Activated T-cell treated with anti-CD3 and anti-CD28 coated beads, Interleukin-2, amount 50 U/mL, for 4 hours (primary cell): ENCODE measurements around the gene DDX20. TPM values are rescaled to one million over a fixed set of nuclear protein-coding genes. Genes with fewer than 3 reads are reported as not detected.
"Not testable (repeated sequence)": the region's sequence is repeated elsewhere in the genome, so short reads cannot be mapped to it uniquely, and the experiment has no call there.

Experiments
- ATAC-seq, 2 donors: fragments of 200-7000 bp; cut with Tn5 transposase; one replicate each; pipeline ENCODE4 v1.10.0; 2021
- DNase-seq: peaks from one replicate; pipeline ENCODE4 v3.0.0-alpha.2; 2020
- H3K27me3 Mint-ChIP-seq: one replicate; pipeline ENCODE4 v1.8.0; 2021; ENCODE audit warnings: low read depth, mixed read lengths
- H3K36me3 Mint-ChIP-seq: one replicate; pipeline ENCODE4 v1.8.0; 2022; ENCODE audit warnings: mixed read lengths; ENCODE audit not compliant: insufficient read depth
- H3K4me1 Mint-ChIP-seq: one replicate; pipeline ENCODE4 v1.8.0; 2021; ENCODE audit warnings: low read depth, mixed read lengths
- H3K4me3 Mint-ChIP-seq: one replicate; pipeline ENCODE4 v1.8.0; 2021; ENCODE audit warnings: mild to moderate bottlenecking, moderate library complexity, mixed read lengths
- H3K9me3 Mint-ChIP-seq: one replicate; pipeline ENCODE4 v1.8.0; 2021; ENCODE audit warnings: mixed read lengths
- total RNA-seq, 3 donors: library from RNA; stranded (reverse); gene quantifications; one replicate each; pipeline ENCODE4 v1.2.1, GENCODE V29; 2021

Gene DDX20
- total RNA-seq, 3 donors from 2014 or later = 22.0 to 26.0 (median 24.1) TPM

GRCh38 chr1:111777301-111777700, 21.6 kb downstream of the DDX20 start:
- peaks cover 5% of the 10 kb centered on the region for H3K27me3 Mint-ChIP-seq
- H3K4me3 Mint-ChIP-seq = no peak overlapping the region
- ATAC-seq (no peak), DNase-seq (no peak)
- no peaks in the 10 kb centered on the region for H3K4me1 Mint-ChIP-seq
- no peaks in the 10 kb centered on the region for H3K9me3 Mint-ChIP-seq
- no peaks in the 10 kb centered on the region for H3K36me3 Mint-ChIP-seq

GRCh38 chr1:111778066-111778465, 22.4 kb downstream of the DDX20 start:
- Mint-ChIP-seq H3K4me1 (no peaks in the 10 kb centered on the region), H3K27me3 (peaks cover 6% of the 10 kb centered on the region), H3K36me3 (peaks cover 3% of the 10 kb centered on the region), H3K9me3 (no peaks in the 10 kb centered on the region), H3K4me3 (no peak overlapping the region)
- no peak for ATAC-seq
- DNase-seq = no peak

DNA sequence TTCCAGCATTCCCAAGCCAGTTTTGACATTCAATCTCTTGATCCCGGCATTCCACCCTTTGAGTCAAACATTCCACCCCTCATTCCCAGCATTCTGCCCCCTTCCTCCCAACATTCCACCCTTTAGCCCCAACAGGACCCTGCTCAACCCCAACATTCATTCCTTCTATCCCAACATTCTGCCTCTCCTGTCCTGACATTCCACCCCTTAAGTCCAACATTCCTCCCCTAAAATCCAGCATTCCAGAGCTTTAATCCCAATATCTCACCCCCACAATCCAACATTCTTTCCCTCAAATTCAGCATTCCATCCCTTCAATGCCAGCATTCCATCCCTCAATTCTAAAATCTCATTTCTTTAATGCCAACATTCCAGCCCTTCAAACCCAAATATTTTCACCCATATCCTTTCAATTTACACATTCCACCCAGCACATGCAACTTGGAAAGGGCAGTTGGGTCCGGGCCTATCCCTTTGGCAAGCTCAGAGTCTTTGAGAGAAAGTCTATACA, 22.9 kb downstream of the DDX20 start:
- Mint-ChIP-seq H3K4me1 (no peaks in the 10 kb centered on the region), H3K36me3 (peaks cover 4% of the 10 kb centered on the region), H3K4me3 (no peak overlapping the region), H3K9me3 (no peaks in the 10 kb centered on the region), H3K27me3 (peaks cover 9% of the 10 kb centered on the region)
- DNase-seq = no peak
- no peak for ATAC-seq

GRCh38 chr1:111779546-111779945, 23.8 kb downstream of the DDX20 start:
- no peak for ATAC-seq
- no peaks in the 10 kb centered on the region for H3K9me3 Mint-ChIP-seq
- H3K4me3 Mint-ChIP-seq = no peak overlapping the region
- DNase-seq = no peak
- H3K27me3 Mint-ChIP-seq = peaks cover 11% of the 10 kb centered on the region
- no peaks in the 10 kb centered on the region for H3K4me1 Mint-ChIP-seq
- H3K36me3 Mint-ChIP-seq = peaks cover 4% of the 10 kb centered on the region

- Mint-ChIP-seq H3K36me3 (peaks cover 4% of the 10 kb centered on the region), H3K27me3 (peaks cover 10% of the 10 kb centered on the region), H3K4me1 (no peaks in the 10 kb centered on the region), H3K9me3 (no peaks in the 10 kb centered on the region), H3K4me3 (no peak overlapping the region)
- DNase-seq (no peak), ATAC-seq (no peak)
Observed at GRCh38 chr1:111784273-111784901, 28.7 kb downstream of the DDX20 start.

DNA sequence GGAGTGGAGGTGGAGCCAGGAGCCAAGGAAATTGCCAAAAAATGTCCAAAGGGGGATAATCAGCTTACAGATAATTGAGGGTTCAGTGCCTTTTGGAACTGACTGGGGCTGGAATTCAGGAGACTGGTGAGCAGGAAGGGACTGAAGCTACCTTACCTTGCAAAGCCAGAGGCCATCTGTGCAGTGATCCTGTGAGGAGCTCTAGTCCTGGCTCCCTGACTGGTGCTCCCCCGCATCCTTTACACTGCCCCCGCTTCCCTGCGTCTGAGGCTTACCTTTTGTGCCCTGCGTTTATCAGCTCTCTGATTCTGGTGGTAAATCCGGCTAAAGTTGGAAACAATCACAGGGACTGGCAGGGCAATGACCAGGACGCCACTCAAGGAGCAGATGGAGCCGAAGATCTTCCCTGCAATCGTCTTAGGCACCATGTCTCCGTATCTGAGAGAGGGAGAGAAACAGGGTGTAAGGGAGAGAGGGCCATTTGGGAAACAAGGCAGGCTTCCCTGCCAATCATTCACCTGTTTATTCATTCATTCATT, 31.0 kb downstream of the DDX20 start:
- no peaks in the 10 kb centered on the region for H3K9me3 Mint-ChIP-seq
- no peak overlapping the region for H3K4me3 Mint-ChIP-seq
- H3K27me3 Mint-ChIP-seq = peaks cover 12% of the 10 kb centered on the region
- H3K36me3 Mint-ChIP-seq = peaks cover 4% of the 10 kb centered on the region
- no peaks in the 10 kb centered on the region for H3K4me1 Mint-ChIP-seq
- ATAC-seq (no peak), DNase-seq (no peak)

DNA sequence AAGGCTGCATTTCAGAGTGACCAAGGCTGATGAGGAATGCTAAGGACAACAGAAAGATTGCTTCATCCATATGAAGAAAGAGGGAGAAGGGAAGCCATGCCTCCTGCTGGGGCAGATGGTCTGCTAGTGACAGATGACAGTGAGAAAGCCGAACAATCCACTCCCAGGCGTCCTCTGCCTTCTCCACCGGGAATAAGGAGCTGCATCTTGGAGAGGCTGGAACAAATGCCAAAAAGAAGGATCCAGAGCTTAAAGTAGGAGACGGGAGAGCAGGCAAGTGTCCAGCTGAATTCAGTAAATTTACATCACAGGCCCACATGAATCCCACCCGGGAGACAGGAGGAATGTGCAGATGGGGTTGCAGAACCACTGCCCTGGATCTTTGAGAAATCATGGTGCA, 33.4 kb downstream of the DDX20 start:
- Mint-ChIP-seq H3K4me1 (no peaks in the 10 kb centered on the region), H3K4me3 (no peak overlapping the region), H3K36me3 (no peaks in the 10 kb centered on the region), H3K27me3 (peaks cover 18% of the 10 kb centered on the region), H3K9me3 (no peaks in the 10 kb centered on the region)
- ATAC-seq (no peak), DNase-seq (no peak)

- no peak for DNase-seq
- Mint-ChIP-seq H3K9me3 (no peaks in the 10 kb centered on the region), H3K4me1 (no peaks in the 10 kb centered on the region), H3K36me3 (no peaks in the 10 kb centered on the region), H3K27me3 (peaks cover 16% of the 10 kb centered on the region), H3K4me3 (no peak overlapping the region)
- ATAC-seq = no peak
Observed at GRCh38 chr1:111789666-111790316, 34.1 kb downstream of the DDX20 start.

DNA sequence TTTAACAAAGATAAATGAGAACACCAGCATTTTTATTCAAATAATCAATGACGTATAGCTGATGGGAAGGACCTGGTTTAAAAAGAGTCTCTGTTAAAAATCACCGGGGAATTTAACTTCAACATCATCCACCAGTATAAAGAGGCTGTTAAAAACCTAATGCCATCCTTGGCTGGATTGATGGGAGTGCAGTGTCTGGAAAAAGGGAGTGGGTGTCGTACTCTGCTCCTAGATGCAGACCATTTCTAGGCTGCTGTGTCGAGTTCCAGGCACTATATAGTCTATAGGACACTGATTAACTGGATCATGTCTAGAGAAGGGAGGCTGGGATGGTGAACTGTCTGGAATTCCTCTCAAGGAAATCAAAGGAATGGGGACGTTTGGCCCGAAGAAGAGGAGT, 36.1 kb downstream of the DDX20 start:
- Mint-ChIP-seq H3K36me3 (no peaks in the 10 kb centered on the region), H3K4me3 (no peak overlapping the region), H3K4me1 (no peaks in the 10 kb centered on the region), H3K27me3 (peaks cover 12% of the 10 kb centered on the region), H3K9me3 (no peaks in the 10 kb centered on the region)
- no peak for ATAC-seq
- DNase-seq = no peak

GRCh38 chr1:111792249-111792648, 36.5 kb downstream of the DDX20 start:
- no peak for DNase-seq
- no peak for ATAC-seq
- no peak overlapping the region for H3K4me3 Mint-ChIP-seq

DNA sequence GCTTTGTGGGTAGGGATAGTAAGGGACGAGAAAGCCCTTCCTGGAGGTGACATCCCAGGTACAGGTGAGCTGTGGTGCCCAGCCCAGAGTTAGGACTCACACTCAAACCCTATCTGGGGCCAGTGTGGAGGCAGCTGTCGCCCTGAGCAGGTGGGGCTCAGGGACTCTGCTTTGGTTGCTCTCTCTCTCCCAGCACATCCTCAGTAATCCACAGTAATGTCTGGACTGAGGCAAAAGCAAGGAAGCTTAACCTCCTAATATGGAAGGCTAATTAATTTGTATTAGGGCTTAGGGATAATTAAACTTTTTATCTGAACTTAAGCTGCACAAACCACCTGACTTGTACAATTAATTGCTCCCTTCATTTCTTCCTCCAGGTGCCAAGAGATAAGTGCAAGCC, 38.2 kb downstream of the DDX20 start:
- Mint-ChIP-seq H3K36me3 (no peaks in the 10 kb centered on the region), H3K27me3 (peaks cover 12% of the 10 kb centered on the region), H3K9me3 (no peaks in the 10 kb centered on the region), H3K4me1 (no peaks in the 10 kb centered on the region), H3K4me3 (no peak overlapping the region)
- ATAC-seq = no peak
- DNase-seq = no peak

More at GRCh38 chr1:111792249-111792648, 36.5 kb downstream of the DDX20 start:
- peaks cover 12% of the 10 kb centered on the region for H3K27me3 Mint-ChIP-seq
- H3K36me3 Mint-ChIP-seq = no peaks in the 10 kb centered on the region
- no peaks in the 10 kb centered on the region for H3K4me1 Mint-ChIP-seq
- H3K9me3 Mint-ChIP-seq = no peaks in the 10 kb centered on the region

DNA sequence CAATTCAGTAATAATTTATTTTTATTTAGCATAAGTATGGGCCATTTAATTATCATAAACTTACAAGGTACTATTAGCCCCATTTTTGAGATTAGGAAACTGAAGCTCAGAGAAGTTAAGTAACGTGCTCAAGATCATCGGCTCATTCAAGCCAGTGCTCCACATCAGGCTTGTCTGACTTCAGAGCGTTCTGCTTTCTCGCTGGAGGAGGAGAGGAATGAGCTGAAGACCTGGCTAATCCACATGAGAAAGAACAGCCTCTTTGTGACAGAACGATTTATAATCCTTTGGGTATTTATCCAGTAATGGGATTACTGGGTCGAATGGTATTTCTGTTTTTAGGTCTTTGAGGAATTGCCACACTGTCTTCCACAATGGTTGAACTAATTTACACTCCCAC, 39.7 kb downstream of the DDX20 start:
- peaks cover 12% of the 10 kb centered on the region for H3K27me3 Mint-ChIP-seq
- no peak overlapping the region for H3K4me3 Mint-ChIP-seq
- H3K9me3 Mint-ChIP-seq = peaks cover 2% of the 10 kb centered on the region
- H3K4me1 Mint-ChIP-seq = no peaks in the 10 kb centered on the region
- ATAC-seq (no peak), DNase-seq (no peak)
- peaks cover 2% of the 10 kb centered on the region for H3K36me3 Mint-ChIP-seq

DNA sequence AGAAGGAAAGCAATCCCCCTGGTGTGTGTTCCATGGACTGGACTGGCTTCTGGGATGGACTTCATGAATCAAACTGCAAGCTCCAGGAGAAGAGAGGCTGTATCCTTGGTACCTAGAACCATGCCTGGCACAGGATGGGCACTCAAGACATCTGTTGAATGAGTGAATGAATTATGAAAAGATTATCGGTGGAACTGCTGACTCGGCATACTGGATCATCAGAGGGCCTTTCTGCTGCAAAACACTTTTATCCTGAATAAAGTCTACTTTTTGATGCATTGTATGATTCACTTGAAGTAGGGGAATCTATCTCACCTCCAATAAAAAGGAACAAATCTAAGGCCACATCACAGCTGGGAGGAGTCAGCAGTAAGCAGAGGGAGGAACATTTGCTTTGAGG, 42.9 kb downstream of the DDX20 start:
- no peak overlapping the region for H3K4me3 Mint-ChIP-seq
- no peaks in the 10 kb centered on the region for H3K4me1 Mint-ChIP-seq
- H3K36me3 Mint-ChIP-seq = peaks cover 2% of the 10 kb centered on the region
- H3K27me3 Mint-ChIP-seq = peaks cover under 1% of the 10 kb centered on the region
- peaks cover 2% of the 10 kb centered on the region for H3K9me3 Mint-ChIP-seq
- ATAC-seq = no peak
- no peak for DNase-seq

- H3K36me3 Mint-ChIP-seq, H3K4me1 Mint-ChIP-seq, ATAC-seq, H3K4me3 Mint-ChIP-seq, DNase-seq, H3K9me3 Mint-ChIP-seq, H3K27me3 Mint-ChIP-seq: not testable (repeated sequence)
Observed at GRCh38 chr1:111799722-111800121, 44.0 kb downstream of the DDX20 start.
